Measurements from ENCODE around the gene KDM2B.

DNA sequence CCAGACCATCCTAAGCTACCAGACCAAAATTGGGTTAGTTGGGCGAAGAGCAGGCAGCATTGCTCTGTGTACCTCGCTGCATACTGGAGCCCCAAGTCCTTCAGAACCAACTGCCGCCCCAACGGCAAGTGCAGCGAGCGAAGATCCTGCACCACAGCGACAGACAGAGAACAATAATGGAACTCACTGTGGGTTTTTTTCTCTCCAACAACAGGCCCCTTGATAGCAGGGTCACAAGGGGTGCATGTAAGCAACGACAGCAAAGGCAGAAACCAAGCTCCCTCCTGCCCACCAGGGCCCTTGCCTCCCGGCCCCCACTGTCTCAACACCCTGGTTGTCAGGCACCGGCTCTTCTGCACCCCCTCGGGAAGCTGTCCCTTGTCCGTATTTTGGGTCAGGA lies 141.9 kb downstream of the KDM2B start:
- TF ChIP-seq CTCF (IDR thresholded peaks at IDR 0.05; ENCODE audit: borderline replicate concordance, extremely low read depth, low read length, poor library complexity, severe bottlenecking) (no peak), EZH2 (IDR thresholded peaks at IDR 0.05; ENCODE audit: borderline replicate concordance, low read depth, low read length, severe bottlenecking) (no peak)
